HFFc6 (cell line): ENCODE results near the gene KIRREL3. TPM values are rescaled to one million over a fixed set of nuclear protein-coding genes. Genes with fewer than 3 reads are reported as not detected.

ENCODE experiments used
- DNase-seq: peaks from one replicate; pipeline ENCODE4 v3.0.0-alpha.2; 2018
- H3K27ac Mint-ChIP-seq: 2 replicates; pipeline ENCODE4 v1.8.0; 2020; ENCODE audit warnings: mild to moderate bottlenecking, mixed read lengths
- H3K27me3 Mint-ChIP-seq: 2 replicates; pipeline ENCODE4 v1.8.0; 2021; ENCODE audit warnings: mild to moderate bottlenecking, moderate library complexity, mixed read lengths; ENCODE audit not compliant: insufficient read depth
- H3K36me3 Mint-ChIP-seq: 2 replicates; pipeline ENCODE4 v1.8.0; 2021; ENCODE audit warnings: low read depth, mixed read lengths
- H3K4me1 Mint-ChIP-seq: 2 replicates; pipeline ENCODE4 v1.8.0; 2020; ENCODE audit warnings: low read depth, mixed read lengths
- H3K4me3 Mint-ChIP-seq: 2 replicates; pipeline ENCODE4 v1.8.0; 2020; ENCODE audit warnings: mild to moderate bottlenecking, moderate library complexity, mixed read lengths
- H3K9me3 Mint-ChIP-seq: 2 replicates; pipeline ENCODE4 v1.8.0; 2020; ENCODE audit warnings: mild to moderate bottlenecking, mixed read lengths
- CTCF ChIP-seq: fragments of 200-600 bp; sonication (generic); IDR thresholded peaks from 2 replicates; pipeline ENCODE4 v1.5.0; 2021; ENCODE audit warnings: antibody characterized with exemption, mild to moderate bottlenecking
- total RNA-seq, 6 experiments: library from RNA; stranded (reverse); fragmentation: NEBNext Ultra II Directional; extraction: Animal tissue kit (Norgen Biotek cat#: 25700); gene quantifications; 2 replicates in 1 of 6; 3 replicates in 5 of 6; pipeline ENCODE4 v1.2.3, GENCODE V29; 2021

KIRREL3 gene
- total RNA-seq, 6 experiments from 2014 or later: 22.2 to 38.2 (median 33.2) TPM

- DNase-seq: no peak
- peaks cover 1% of the 10 kb centered on the region; the same call in 1 of the 2 replicates for H3K27me3 Mint-ChIP-seq
- no peak overlapping the region for H3K27ac Mint-ChIP-seq
Observed at GRCh38 chr11:126857860-126858808, 142.4 kb downstream of the KIRREL3 start.

GRCh38 chr11:126855536-126855935, 145.0 kb downstream of the KIRREL3 start:
- no peak for DNase-seq
- H3K36me3 Mint-ChIP-seq: peaks cover 17% of the 10 kb centered on the region; the same call in 1 of the 2 replicates
- no peak overlapping the region for H3K27ac Mint-ChIP-seq
- H3K4me1 Mint-ChIP-seq: peaks cover 25% of the 10 kb centered on the region
- H3K27me3 Mint-ChIP-seq: no peaks in the 10 kb centered on the region; the same call in 1 of the 2 replicates
- H3K4me3 Mint-ChIP-seq: no peak overlapping the region
- no peaks in the 10 kb centered on the region for H3K9me3 Mint-ChIP-seq
- TF ChIP-seq CTCF: no peak

More at GRCh38 chr11:126857860-126858808, 142.4 kb downstream of the KIRREL3 start:
- TF ChIP-seq CTCF: no peak
- Mint-ChIP-seq H3K4me3 (no peak overlapping the region), H3K9me3 (no peaks in the 10 kb centered on the region), H3K36me3 (peaks cover 25% of the 10 kb centered on the region), H3K4me1 (peaks cover 22% of the 10 kb centered on the region)

GRCh38 chr11:126853732-126854131, 146.8 kb downstream of the KIRREL3 start:
- H3K4me3 Mint-ChIP-seq: no peak overlapping the region
- TF ChIP-seq CTCF: no peak
- DNase-seq: peak; percentile 26
- H3K9me3 Mint-ChIP-seq: no peaks in the 10 kb centered on the region
- H3K4me1 Mint-ChIP-seq: peaks cover 27% of the 10 kb centered on the region
- no peak overlapping the region; the same call in 1 of the 2 replicates for H3K27ac Mint-ChIP-seq
- peaks cover 2% of the 10 kb centered on the region; the same call in 1 of the 2 replicates for H3K27me3 Mint-ChIP-seq
- 0 out of 2 replicates have a peak, but pooled peaks cover 13% of the 10 kb centered on the region for H3K36me3 Mint-ChIP-seq

GRCh38 chr11:126844789-126845188, 155.8 kb downstream of the KIRREL3 start:
- no peaks in the 10 kb centered on the region for H3K9me3 Mint-ChIP-seq
- no peak for DNase-seq
- no peak for TF ChIP-seq CTCF
- H3K36me3 Mint-ChIP-seq: peaks cover 14% of the 10 kb centered on the region
- H3K27ac Mint-ChIP-seq: no peak overlapping the region
- H3K4me1 Mint-ChIP-seq: peaks cover 27% of the 10 kb centered on the region
- H3K4me3 Mint-ChIP-seq: no peak overlapping the region
- peaks cover 4% of the 10 kb centered on the region; the same call in 1 of the 2 replicates for H3K27me3 Mint-ChIP-seq

- TF ChIP-seq CTCF: no peak
- H3K36me3 Mint-ChIP-seq: peaks cover 15% of the 10 kb centered on the region
- peaks cover 2% of the 10 kb centered on the region; the same call in 1 of the 2 replicates for H3K27me3 Mint-ChIP-seq
- H3K9me3 Mint-ChIP-seq: no peaks in the 10 kb centered on the region
- H3K27ac Mint-ChIP-seq: no peak overlapping the region
- H3K4me1 Mint-ChIP-seq: peaks cover 44% of the 10 kb centered on the region
- H3K4me3 Mint-ChIP-seq: no peak overlapping the region
- no peak for DNase-seq
Observed at GRCh38 chr11:126843096-126843495, 157.5 kb downstream of the KIRREL3 start.
